Limb (tissue), 2 donors: ENCODE data around the gene TIMM8B.
"Not testable (repeated sequence)": the region's sequence is repeated elsewhere in the genome, so short reads cannot be mapped to it uniquely, and the experiment has no call there.

Experiments used
- DNase-seq, 2 donors: peaks; one replicate each; pipeline ENCODE4 v3.0.0-alpha.2; 2016; ENCODE audit errors: extremely low spot score in 2 of 2

TIMM8B gene, protein sequence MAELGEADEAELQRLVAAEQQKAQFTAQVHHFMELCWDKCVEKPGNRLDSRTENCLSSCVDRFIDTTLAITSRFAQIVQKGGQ

GRCh38 chr11:112086422-112087191 is at the start of gene TIMM8B, which contains the start of gene SDHD:
Gene TIMM8B (minus strand): TSS chr11:112086756. CDS start chr11:112086723, 33 bp downstream.
Gene SDHD (plus strand): TSS chr11:112086873. CDS start chr11:112086908, 35 bp downstream.
- peak; percentile 96 to 99 for DNase-seq

DNA sequence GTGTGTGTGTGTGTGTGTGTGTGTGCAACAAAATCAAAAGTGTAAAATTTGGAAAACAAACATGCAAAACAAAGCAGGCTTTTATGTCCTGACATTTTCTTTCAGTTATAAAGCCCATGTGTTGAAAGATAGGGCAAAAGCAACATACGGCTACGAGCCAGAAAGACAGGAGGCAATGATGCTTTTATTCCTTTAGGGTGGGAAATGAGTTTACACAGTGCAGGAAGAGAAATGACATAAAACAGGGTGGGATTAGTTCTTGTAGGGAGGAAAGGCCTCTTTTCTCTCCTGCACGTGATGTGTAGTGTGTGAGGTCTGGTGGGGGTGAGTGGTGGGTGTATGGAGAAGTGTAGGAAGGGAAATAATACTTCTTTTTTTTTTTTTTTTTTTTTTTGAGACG is 47.9 kb upstream of the TIMM8B start:
- DNase-seq = no peak

- DNase-seq = no peak
These were observed 46.2 kb upstream of the TIMM8B start for GRCh38 chr11:112132737-112133136.

DNA sequence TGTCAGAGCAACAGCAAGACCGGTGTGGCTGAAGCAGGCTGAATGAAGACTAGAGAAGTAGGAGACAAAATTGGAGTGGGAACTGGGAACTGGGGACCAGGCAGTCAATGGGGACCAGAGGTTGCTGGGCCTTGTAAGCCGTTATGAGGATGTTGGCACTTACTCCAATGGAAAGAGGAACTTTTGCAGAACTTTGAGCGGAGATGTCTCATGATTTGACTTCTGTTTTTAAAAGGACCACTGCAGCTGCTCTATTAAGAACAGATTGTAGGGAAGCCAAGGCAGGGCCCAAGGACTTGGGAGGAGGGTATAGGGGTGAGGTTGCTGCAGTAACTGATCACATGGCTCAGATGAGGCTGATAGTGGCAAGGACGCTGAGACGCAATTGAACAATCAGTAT is 43.1 kb upstream of the TIMM8B start:
- DNase-seq = no peak

DNA sequence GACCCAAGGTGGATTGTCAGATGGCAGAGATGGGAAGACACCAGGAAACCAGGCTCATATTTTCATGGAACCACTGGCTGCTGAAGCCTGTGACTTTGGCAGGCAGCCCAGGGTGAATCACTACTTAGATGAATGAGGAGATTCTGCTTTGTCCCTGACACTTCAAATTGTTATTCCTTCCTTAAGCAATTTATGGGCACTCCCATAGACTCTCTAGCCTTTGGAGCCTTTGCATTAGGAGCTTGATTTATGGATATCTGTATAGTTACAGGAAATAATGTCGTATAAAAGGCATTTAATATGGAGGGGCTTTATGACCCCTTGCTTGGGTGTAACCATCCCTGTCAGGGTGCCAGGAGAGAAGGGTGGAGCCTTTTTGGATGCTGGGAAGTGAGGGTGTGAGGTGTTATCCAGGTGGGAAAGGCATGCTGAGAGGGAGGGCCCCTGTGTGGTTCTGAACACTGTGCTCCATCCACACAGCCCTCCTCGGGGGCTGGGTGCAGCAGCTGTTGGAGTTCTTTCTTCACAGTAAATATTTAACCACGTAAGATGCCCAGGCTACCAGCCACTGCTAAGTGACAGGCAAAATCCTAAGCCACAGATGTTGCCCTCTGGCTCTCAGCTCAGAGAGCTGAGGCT is 42.0 kb upstream of the TIMM8B start:
- peak in 1 of 2 donors; percentile 12 for DNase-seq

GRCh38 chr11:112127056-112127455 is 40.5 kb upstream of the TIMM8B start:
- no peak for DNase-seq

DNA sequence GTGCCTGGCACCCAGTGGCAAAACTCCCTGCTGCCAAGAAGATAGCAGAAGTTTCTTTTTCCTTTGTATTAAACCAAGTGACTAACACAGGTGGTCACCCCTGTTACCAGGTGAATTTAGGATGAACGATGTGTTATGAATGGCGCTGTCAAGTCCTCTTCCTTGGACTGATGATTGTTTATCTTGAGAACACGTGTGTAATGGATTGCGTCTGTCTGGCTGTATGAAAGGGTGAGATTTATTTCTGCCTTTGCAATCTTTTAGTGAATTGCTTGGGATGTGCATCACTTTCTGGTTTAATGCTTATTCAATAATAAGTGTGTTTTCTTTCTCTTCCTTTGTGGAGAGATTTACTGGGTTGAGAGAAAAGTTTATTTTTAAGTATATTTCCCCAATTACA is 36.6 kb upstream of the TIMM8B start:
- DNase-seq = no peak

- DNase-seq = no peak
These were observed 35.5 kb upstream of the TIMM8B start for GRCh38 chr11:112121981-112122615.

- DNase-seq = no peak
These were observed 31.6 kb upstream of the TIMM8B start for GRCh38 chr11:112118176-112118575.

DNA sequence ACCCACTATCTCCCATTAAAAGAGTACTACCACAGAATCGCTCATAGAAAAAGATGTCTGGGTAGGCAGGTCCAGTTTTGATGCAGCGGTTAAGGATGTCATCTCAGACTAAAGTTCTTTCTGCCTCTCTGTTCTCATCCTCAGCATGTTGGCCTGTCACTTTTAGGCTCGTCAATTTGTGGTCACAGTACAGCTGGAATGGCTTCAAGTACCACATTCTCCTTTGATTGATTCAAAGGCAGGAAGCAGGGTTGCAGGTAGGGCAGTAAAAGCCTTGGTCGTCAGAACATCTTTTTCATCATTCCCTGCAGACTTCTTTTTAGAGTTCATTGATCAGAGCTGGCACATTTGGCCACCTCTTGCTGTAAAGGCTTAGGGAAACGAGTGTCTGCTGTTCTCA is 28.8 kb upstream of the TIMM8B start:
- DNase-seq = no peak

DNA sequence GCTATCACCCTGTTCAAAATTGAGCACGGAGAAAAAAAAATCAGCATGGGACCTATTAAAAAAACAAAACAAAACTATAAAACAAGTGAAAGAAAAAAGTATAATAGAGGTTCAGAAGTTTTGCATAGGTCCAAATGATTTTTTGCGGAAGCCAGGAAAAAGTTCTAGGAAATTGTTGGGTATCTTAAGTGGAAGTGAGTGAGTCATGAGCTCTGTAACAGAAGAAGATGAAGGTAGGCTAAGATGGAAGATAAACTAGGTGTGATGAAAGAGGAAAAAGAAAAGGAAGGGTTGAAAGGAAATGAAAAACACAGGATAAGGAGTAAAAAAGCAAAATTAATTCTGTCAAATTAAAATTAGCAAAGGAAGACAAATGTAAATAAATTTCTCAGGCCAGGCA is 27.9 kb upstream of the TIMM8B start:
- no peak for DNase-seq

GRCh38 chr11:112113539-112114457 is 27.2 kb upstream of the TIMM8B start:
- peak in 1 of 2 donors; percentile 85 for DNase-seq

DNA sequence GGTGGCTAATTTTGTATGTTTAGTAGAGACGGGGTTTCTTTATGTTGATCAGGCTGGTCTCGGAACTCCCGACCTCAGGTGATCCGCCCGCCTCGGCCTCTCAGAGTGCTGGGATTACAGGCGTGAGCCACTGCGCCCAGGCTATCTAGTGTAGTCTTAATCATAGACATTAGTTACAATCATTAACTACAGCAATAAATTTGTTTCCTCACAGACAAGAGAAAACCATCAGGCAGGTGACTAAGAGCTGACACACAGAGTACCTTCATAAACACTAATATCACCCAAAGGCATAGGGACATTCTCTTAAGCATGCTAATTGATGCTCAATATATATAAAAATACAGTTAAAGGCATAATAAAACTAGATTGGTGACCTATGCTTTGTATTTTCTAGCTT is 19.5 kb upstream of the TIMM8B start:
- DNase-seq = no peak

DNA sequence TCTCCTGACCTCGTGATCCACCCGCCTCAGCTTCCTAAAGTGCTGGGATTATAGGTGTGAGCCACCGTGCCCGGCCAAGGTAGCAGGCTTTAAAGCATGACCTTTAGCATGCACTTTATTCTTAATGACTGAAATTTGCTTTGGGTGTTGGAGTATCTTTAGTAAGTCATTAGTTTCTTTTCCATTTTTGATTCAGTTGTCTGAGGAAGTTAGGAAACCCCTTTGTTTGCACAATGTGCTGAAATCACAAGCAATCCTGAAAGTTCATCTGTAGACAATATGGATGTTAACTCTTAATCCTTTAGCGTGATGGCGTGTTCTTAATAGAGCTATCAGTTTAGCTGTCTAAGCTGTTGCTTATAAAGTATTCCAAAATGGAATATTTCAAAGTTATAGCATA is 16.9 kb upstream of the TIMM8B start:
- no peak for DNase-seq

GRCh38 chr11:112100462-112100861 is 13.9 kb upstream of the TIMM8B start:
- no peak for DNase-seq

GRCh38 chr11:112097734-112098528 is 11.4 kb upstream of the TIMM8B start:
- DNase-seq = no peak

- no peak for DNase-seq
These were observed 9.6 kb upstream of the TIMM8B start for GRCh38 chr11:112096194-112096593.

- not testable (repeated sequence) for DNase-seq
These were observed 8.7 kb upstream of the TIMM8B start for GRCh38 chr11:112095302-112095701.

DNA sequence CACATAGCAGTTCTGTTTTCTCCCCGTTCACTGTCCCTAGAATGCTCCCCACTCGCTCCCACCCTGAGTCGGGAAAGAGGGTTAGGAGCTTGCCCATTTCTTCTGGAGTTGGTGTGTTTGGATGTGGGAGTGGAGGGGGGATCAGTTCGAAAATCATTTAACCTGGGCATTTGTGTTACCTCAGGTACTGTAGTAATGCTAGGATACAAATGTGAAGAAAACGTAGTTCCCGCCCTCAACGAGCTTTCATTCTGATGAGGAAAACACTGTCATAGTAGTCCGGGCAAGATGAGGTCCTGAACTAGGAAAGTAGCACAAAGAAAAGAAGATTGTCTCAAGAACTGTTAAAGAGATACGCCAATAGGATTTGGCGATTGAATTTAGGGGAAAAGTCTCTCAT is 656 bp upstream of the TIMM8B start:
- no peak for DNase-seq

GRCh38 chr11:112085822-112086421 is 634 bp downstream of the TIMM8B start:
- no peak for DNase-seq
